CD14-positive monocyte (primary cell): ENCODE data around the gene RRBP1. TPM values are rescaled to one million over a fixed set of nuclear protein-coding genes. Genes with fewer than 3 reads are reported as not detected.
A peak's percentile ranks its signal among the peaks of the same experiment; 100 is the strongest.

Source experiments
- DNase-seq, 3 donors: peaks; one replicate each; pipeline ENCODE4 v3.0.0-alpha.2; 2011 to 2022
- H2AFZ ChIP-seq: 2 replicates; pipeline ENCODE4 v1.6.0; 2012; ENCODE audit warnings: mild to moderate bottlenecking, low read depth, low read length, inconsistent platforms; ENCODE audit not compliant: insufficient read depth, poor library complexity, severe bottlenecking
- H3K27ac ChIP-seq, 2 donors: 1 replicate in 1 of 2; 2 replicates in 1 of 2; pipeline ENCODE4 v1.5.1; 2012 to 2013; ENCODE audit warnings: low read length in 2 of 2, control low read depth in 1 of 2, inconsistent platforms in 1 of 2, low read depth in 1 of 2, mild to moderate bottlenecking in 1 of 2
- H3K27me3 ChIP-seq, 2 donors: one replicate each; pipeline versions ENCODE4 v1.6.0 to v1.6.1; 2011 to 2013; ENCODE audit warnings: low read length in 2 of 2; ENCODE audit not compliant: control insufficient read depth in 2 of 2, insufficient read depth in 2 of 2
- H3K36me3 ChIP-seq, 2 donors: replicated peaks in 1 of 2; 1 replicate in 1 of 2; 2 replicates in 1 of 2; pipeline versions ENCODE4 v1.5.1 to v1.6.1; 2012 to 2013; ENCODE audit warnings: low read length in 2 of 2, control low read depth in 1 of 2, inconsistent platforms in 1 of 2, mild to moderate bottlenecking in 1 of 2; ENCODE audit not compliant: insufficient read depth in 2 of 2, control insufficient read depth in 1 of 2
- H3K4me1 ChIP-seq, 2 donors: 1 replicate in 1 of 2; 2 replicates in 1 of 2; pipeline versions ENCODE4 v1.5.1 to v1.6.1; 2012 to 2013; ENCODE audit warnings: low read length in 2 of 2, control low read depth in 1 of 2, inconsistent platforms in 1 of 2, mild to moderate bottlenecking in 1 of 2, moderate library complexity in 1 of 2; ENCODE audit not compliant: insufficient read depth in 2 of 2, control insufficient read depth in 1 of 2
- H3K4me2 ChIP-seq: replicated peaks from 2 replicates; pipeline ENCODE3; 2012; ENCODE audit warnings: low read length, moderate library complexity, mild to moderate bottlenecking; ENCODE audit not compliant: poor library complexity, severe bottlenecking; ENCODE audit errors: extremely low read depth
- H3K4me3 ChIP-seq, 3 experiments: fragments of 200-600 bp in 1 of 3; sonication (generic) in 1 of 3; replicated peaks in 1 of 3; 1 replicate in 2 of 3; 2 replicates in 1 of 3; pipeline ENCODE4 v1.5.1; 2011 to 2013; ENCODE audit warnings: low read length in 3 of 3, mild to moderate bottlenecking in 3 of 3, control low read depth in 2 of 3, low read depth in 2 of 3, inconsistent platforms in 1 of 3, moderate library complexity in 1 of 3
- H3K79me2 ChIP-seq: 2 replicates; pipeline ENCODE4 v1.6.0; 2012; ENCODE audit warnings: mild to moderate bottlenecking, control low read depth, inconsistent platforms, low read length, moderate library complexity; ENCODE audit not compliant: insufficient read depth
- H3K9ac ChIP-seq: 2 replicates; pipeline ENCODE4 v1.6.0; 2017; ENCODE audit warnings: low read length, mild to moderate bottlenecking; ENCODE audit not compliant: insufficient read depth, poor library complexity, severe bottlenecking
- H3K9me3 ChIP-seq, 2 donors: replicated peaks in 1 of 2; 1 replicate in 1 of 2; 2 replicates in 1 of 2; pipeline versions ENCODE4 v1.5.1 to v1.6.1; 2012 to 2013; ENCODE audit warnings: low read length in 2 of 2, control low read depth in 1 of 2; ENCODE audit not compliant: control insufficient read depth in 1 of 2, insufficient read depth in 1 of 2
- H4K20me1 ChIP-seq: 2 replicates; pipeline ENCODE4 v1.6.0; 2012; ENCODE audit warnings: mild to moderate bottlenecking, low read length, control low read depth, moderate library complexity; ENCODE audit not compliant: insufficient read depth
- H3K27ac Mint-ChIP-seq, 7 donors: one replicate each; pipeline ENCODE4 v1.8.0; 2020; ENCODE audit warnings: mild to moderate bottlenecking in 7 of 7, mixed read lengths in 7 of 7, moderate library complexity in 6 of 7, inconsistent platforms in 2 of 7
- H3K27me3 Mint-ChIP-seq, 3 donors: one replicate each; pipeline ENCODE4 v1.8.0; 2021 to 2022; ENCODE audit warnings: low read depth in 3 of 3, mild to moderate bottlenecking in 3 of 3, mixed read lengths in 3 of 3, moderate library complexity in 3 of 3, inconsistent platforms in 1 of 3
- H3K36me3 Mint-ChIP-seq, 2 donors: one replicate each; pipeline ENCODE4 v1.8.0; 2020; ENCODE audit warnings: mixed read lengths in 2 of 2, inconsistent platforms in 1 of 2, mild to moderate bottlenecking in 1 of 2
- H3K4me1 Mint-ChIP-seq: one replicate; pipeline ENCODE4 v1.8.0; 2020; ENCODE audit warnings: mild to moderate bottlenecking, mixed read lengths
- H3K4me3 Mint-ChIP-seq, 2 donors: one replicate each; pipeline ENCODE4 v1.8.0; 2020; ENCODE audit warnings: mild to moderate bottlenecking in 2 of 2, mixed read lengths in 2 of 2, moderate library complexity in 1 of 2
- H3K9me3 Mint-ChIP-seq, 7 donors: one replicate each; pipeline ENCODE4 v1.8.0; 2020 to 2022; ENCODE audit warnings: mixed read lengths in 7 of 7, mild to moderate bottlenecking in 6 of 7, moderate library complexity in 6 of 7, inconsistent platforms in 2 of 7
- CTCF ChIP-seq: fragments of 200-600 bp; IDR thresholded peaks from one replicate; pipeline ENCODE4 v1.8.0; 2022; ENCODE audit warnings: antibody characterized with exemption, mild to moderate bottlenecking
- WGBS: methylation state at CpG from one replicate; pipeline ENCODE4 v1.1.5; 2013; ENCODE audit warnings: missing lambda C conversion rate; ENCODE audit not compliant: insufficient coverage; 5-methylcytosine and 5-hydroxymethylcytosine counted together
- intact Hi-C, 2 donors: fragments of 100-400 bp; cut with micrococcal nuclease; formaldehyde crosslinking; loops; one replicate each; pipeline versions ENCODE4 v1.15.0 to v1.15.1; 2023
- polyA plus RNA-seq, 3 donors: library from polyadenylated mRNA; depleted of rRNA in 1 of 3; unstranded in 2 of 3; stranded (reverse) in 1 of 3; fragments of 300-500 nt in 2 of 3; fragments of >200 nt in 1 of 3; fragmentation: Illumina TruSeq in 2 of 3; gene quantifications; 1 replicate in 2 of 3; 2 replicates in 1 of 3; pipeline ENCODE4 v1.2.3, GENCODE V29; 2012 to 2021

Gene RRBP1
- polyA plus RNA-seq, 3 donors, result 4.7 to 22.2 (median 7.5) TPM

- Mint-ChIP-seq H3K4me1 (peaks cover 3% of the 10 kb centered on the region), H3K36me3 (peaks cover 56 to 75% of the 10 kb centered on the region in 2 donors), H3K4me3 (no peak overlapping the region), H3K27ac (peak overlapping the region in 4 of 7 donors; percentile 15 to 62 (median 50)), H3K9me3 (peaks cover 7 to 16% (median 8%) of the 10 kb centered on the region in 7 donors), H3K27me3 (no peaks in the 10 kb centered on the region)
- Histone ChIP-seq H3K9me3 (peaks cover 0 to 5% of the 10 kb centered on the region in 2 donors), H4K20me1 (peaks cover 49% of the 10 kb centered on the region), H2AFZ (no peak overlapping the region), H3K4me2 (no peak overlapping the region), H3K79me2 (peaks cover 64% of the 10 kb centered on the region), H3K4me1 (peaks cover 2 to 4% of the 10 kb centered on the region in 2 donors), H3K36me3 (peaks cover 30 to 81% of the 10 kb centered on the region in 2 donors), H3K4me3 (no peak overlapping the region), H3K9ac (no peak overlapping the region), H3K27me3 (no peaks in the 10 kb centered on the region), H3K27ac (peak overlapping the region in 1 of 2 donors; percentile 16)
- no peak for DNase-seq
- TF ChIP-seq CTCF, result no peak
- 95% methylated on average over 6 of the region's 9 CpGs for WGBS
- intact Hi-C loops, result no loop called here
These were observed 24.8 kb downstream of the RRBP1 start for GRCh38 chr20:17657079-17657825.

- TF ChIP-seq CTCF, result no peak
- no peak for DNase-seq
- Histone ChIP-seq H3K36me3 (peaks cover 30 to 79% of the 10 kb centered on the region in 2 donors), H3K9ac (no peak overlapping the region), H3K27ac (peak overlapping the region in 1 of 2 donors; percentile 16), H3K79me2 (peaks cover 57% of the 10 kb centered on the region), H4K20me1 (peaks cover 53% of the 10 kb centered on the region), H2AFZ (no peak overlapping the region), H3K27me3 (no peaks in the 10 kb centered on the region), H3K4me1 (peaks cover 7 to 15% of the 10 kb centered on the region in 2 donors), H3K4me3 (no peak overlapping the region), H3K9me3 (peaks cover 0 to 5% of the 10 kb centered on the region in 2 donors), H3K4me2 (no peak overlapping the region)
- Mint-ChIP-seq H3K4me1 (peaks cover 16% of the 10 kb centered on the region), H3K9me3 (peaks cover 7 to 16% (median 8%) of the 10 kb centered on the region in 7 donors), H3K27me3 (no peaks in the 10 kb centered on the region), H3K27ac (peak overlapping the region in 1 of 7 donors; percentile 50), H3K4me3 (no peak overlapping the region), H3K36me3 (peaks cover 52 to 68% of the 10 kb centered on the region in 2 donors)
- intact Hi-C loops, result no loop called here
- 95% methylated on average over 9 of the region's 11 CpGs for WGBS
These were observed 26.1 kb downstream of the RRBP1 start for GRCh38 chr20:17655865-17656479.
